ENCODE results near the gene NTN4. TPM values are rescaled to one million over a fixed set of nuclear protein-coding genes. Genes with fewer than 3 reads are reported as not detected.

The NTN4 gene
- total RNA-seq, 6 donors from 2014 or later = 74.1 to 115 (median 94.3) TPM

GRCh38 chr12:95613021-95613420 is 177.5 kb downstream of the NTN4 start:
- H3K27ac ChIP-seq = no peak overlapping the region
- DNase-seq (no peak), ATAC-seq (ENCODE audit: low FRiP score in 2 of 2) (peak in 1 of 2 donors; percentile 25)
- peaks cover 0 to 3% (median 1%) of the 10 kb centered on the region in 4 donors for H3K4me1 ChIP-seq
- no peaks in the 10 kb centered on the region for H3K36me3 ChIP-seq
- H3K4me3 ChIP-seq = no peak overlapping the region
- TF ChIP-seq POLR2A (IDR thresholded peaks at IDR 0.05) (no peak), CTCF (IDR thresholded peaks at IDR 0.05) (no peak), EP300 (IDR thresholded peaks at IDR 0.05) (no peak), POLR2AphosphoS5 (IDR thresholded peaks at IDR 0.05) (no peak)
- WGBS, 2 donors = 94 to 98% methylated on average over 7 of the region's 7 CpGs
- H3K27me3 ChIP-seq = no peaks in the 10 kb centered on the region
- H3K9me3 ChIP-seq = no peaks in the 10 kb centered on the region

GRCh38 chr12:95611676-95612309 is 178.8 kb downstream of the NTN4 start:
- WGBS, 2 donors = 60 to 67% methylated on average over 2 of the region's 2 CpGs
- DNase-seq (no peak), ATAC-seq (ENCODE audit: low FRiP score in 2 of 2) (peak in 1 of 2 donors; percentile 70)
- H3K4me3 ChIP-seq = no peak overlapping the region
- peak overlapping the region in 1 of 4 donors; percentile 32 for H3K27ac ChIP-seq
- H3K9me3 ChIP-seq = no peaks in the 10 kb centered on the region
- no peak for TF ChIP-seq CTCF (IDR thresholded peaks at IDR 0.05)
- no peak for TF ChIP-seq POLR2AphosphoS5 (IDR thresholded peaks at IDR 0.05)
- TF ChIP-seq EP300 (IDR thresholded peaks at IDR 0.05) = no peak
- no peaks in the 10 kb centered on the region for H3K36me3 ChIP-seq
- H3K27me3 ChIP-seq = no peaks in the 10 kb centered on the region
- H3K4me1 ChIP-seq = peaks cover 0 to 3% (median 1%) of the 10 kb centered on the region in 4 donors

- Histone ChIP-seq H3K27me3 (no peaks in the 10 kb centered on the region), H3K4me1 (peaks cover 0 to 3% (median 1%) of the 10 kb centered on the region in 4 donors), H3K27ac (peak overlapping the region in 3 of 4 donors; percentile 26 to 35 (median 35)), H3K36me3 (no peaks in the 10 kb centered on the region), H3K9me3 (no peaks in the 10 kb centered on the region), H3K4me3 (no peak overlapping the region)
- DNase-seq (peak in 1 of 2 donors; percentile 86), ATAC-seq (ENCODE audit: low FRiP score in 2 of 2) (peak; percentile 85 to 88)
- TF ChIP-seq POLR2AphosphoS5 (IDR thresholded peaks at IDR 0.05) (no peak), EP300 (IDR thresholded peaks at IDR 0.05) (peak in 1 of 4 donors; percentile 39)
- 45 to 53% methylated on average over 13 of the region's 13 CpGs for WGBS, 2 donors
These were observed 182.1 kb downstream of the NTN4 start for GRCh38 chr12:95608252-95609033.

Small RNAs within 50 kb of the gene (small RNA-seq; reads per million reads assigned to genes)
- 0 reads per million in 4 donors for gene RF00019
- 0 reads per million in 4 donors for gene RNU6-247P

Other genes with a start within 250 kb of the NTN4 start
- gene USP44, start 239.3 kb downstream of the NTN4 start, total RNA-seq = 10 to 100 TPM in 3 of 6 donors, 1 to 10 TPM in 3; 4.2 to 25.6 (median 11.5) TPM
- 10 to 100 TPM in 4 of 6 donors, 1 to 10 TPM in 2; 2.1 to 16.6 (median 14.3) TPM for gene SNRPF, start 68.2 kb upstream of the NTN4 start, total RNA-seq
- under 1 TPM in 2 of 6 donors, not detected in 4; 0.13 to 0.14 TPM for gene CCDC38, start 151.8 kb upstream of the NTN4 start, total RNA-seq
- gene AMDHD1, start 152.6 kb upstream of the NTN4 start, total RNA-seq = 1 to 10 TPM in 4 of 6 donors, under 1 TPM in 1, not detected in 1; 0.91 to 2.2 (median 1.9) TPM
- 10 to 100 TPM in 1 of 6 donors, 1 to 10 TPM in 5; 3.0 to 11.5 (median 5.2) TPM for gene HAL, start 205.6 kb upstream of the NTN4 start, total RNA-seq
- gene LTA4H, start 244.8 kb upstream of the NTN4 start, total RNA-seq = 100 to 1,000 TPM; 110 to 314 (median 254) TPM